Adrenal gland (tissue), 5 donors: ENCODE data around the gene SPG7.

Experiments used
- CTCF ChIP-seq, 6 experiments: fragments of 450-650 bp in 4 of 6; fragments of 200-600 bp in 2 of 6; sonication (generic) in 1 of 6; IDR thresholded peaks; 1 replicate in 5 of 6; 2 replicates in 1 of 6; pipeline versions ENCODE4 v1.5.1 to v1.8.0; 2016 to 2021; ENCODE audit warnings: antibody characterized with exemption in 6 of 6, mild to moderate bottlenecking in 2 of 6, moderate library complexity in 1 of 6
- POLR2A ChIP-seq, 2 donors: fragments of 450-650 bp; IDR thresholded peaks; one replicate each; pipeline ENCODE4 v1.6.1; 2017; ENCODE audit warnings: antibody characterized with exemption in 2 of 2, mild to moderate bottlenecking in 2 of 2, moderate library complexity in 1 of 2
- donor health status: DM: no; HTN: no; CAD: no.

DNA sequence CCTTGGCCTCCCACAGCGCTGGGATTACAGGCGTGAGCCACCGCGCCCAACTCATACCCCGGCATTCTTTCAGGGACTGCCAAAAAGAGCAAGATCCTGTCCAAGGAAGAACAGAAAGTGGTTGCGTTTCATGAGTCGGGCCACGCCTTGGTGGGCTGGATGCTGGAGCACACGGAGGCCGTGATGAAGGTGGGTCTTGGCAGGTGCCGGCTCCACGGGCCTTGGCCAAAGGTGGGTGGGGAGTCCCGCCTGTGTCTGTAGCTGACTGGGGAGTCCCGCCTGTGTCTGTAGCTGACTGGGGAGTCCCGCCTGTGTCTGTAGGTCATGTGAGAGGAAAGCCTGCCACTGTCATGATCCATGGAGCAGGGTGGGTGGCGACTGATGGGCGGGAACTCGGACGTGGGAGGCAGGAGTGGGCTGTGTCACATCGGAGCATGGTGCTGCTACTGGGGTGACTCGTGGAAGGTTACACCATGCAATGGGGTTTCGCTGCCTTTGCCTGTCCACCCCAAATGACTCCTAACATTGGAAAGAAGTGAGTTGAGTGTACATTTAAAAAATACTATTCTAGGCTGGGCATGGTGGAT is 42.3 kb downstream of the SPG7 start:
- TF ChIP-seq CTCF (IDR thresholded peaks at IDR 0.05) (no peak), POLR2A (IDR thresholded peaks at IDR 0.05) (no peak)
